ENCODE measurements around the gene MYL6.
"Not testable (repeated sequence)": the region's sequence is repeated elsewhere in the genome, so short reads cannot be mapped to it uniquely, and the experiment has no call there.

Gene MYL6

GRCh38 chr12:56155256-56155845 lies 2.8 kb upstream of the MYL6 start:
- no peak for TF ChIP-seq Cebpa-rat (IDR thresholded peaks at IDR 0.05)
- H3K27ac ChIP-seq: peak overlapping the region; percentile 94; the same call in 1 of the 2 replicates
- peaks cover 20% of the 10 kb centered on the region for H4K20me1 ChIP-seq
- H3K9ac ChIP-seq: no peak overlapping the region
- no peak overlapping the region for H3K4me2 ChIP-seq
- no peaks in the 10 kb centered on the region for H3K9me3 ChIP-seq
- H3K27me3 ChIP-seq: no peaks in the 10 kb centered on the region
- H3K4me3 ChIP-seq: no peak overlapping the region
- H3K36me3 ChIP-seq: peaks cover 34% of the 10 kb centered on the region
- peaks cover 64% of the 10 kb centered on the region for H3K4me1 ChIP-seq

- not testable (repeated sequence) for H3K9me3 ChIP-seq, H3K27me3 ChIP-seq
- Histone ChIP-seq H3K4me1 (peaks cover 70% of the 10 kb centered on the region), H3K36me3 (peaks cover 47% of the 10 kb centered on the region), H3K4me2 (peak overlapping the region; percentile 92), H4K20me1 (peaks cover 32% of the 10 kb centered on the region), H3K4me3 (peak overlapping the region; percentile 94), H3K9ac (peak overlapping the region; percentile 90), H3K27ac (peak overlapping the region; percentile 94)
These were observed 1.5 kb upstream of the MYL6 start for GRCh38 chr12:56156464-56157200.

- Histone ChIP-seq H3K36me3 (peaks cover 55% of the 10 kb centered on the region), H3K9ac (peak overlapping the region; percentile 90)
- TF ChIP-seq Cebpa-rat (IDR thresholded peaks at IDR 0.05): no peak
These were observed 744 bp upstream of the MYL6 start for GRCh38 chr12:56157201-56158028.

GRCh38 chr12:56158926-56159461 lies 835 bp downstream of the MYL6 start:
- TF ChIP-seq Cebpa-rat (IDR thresholded peaks at IDR 0.05): no peak
- peaks cover 53% of the 10 kb centered on the region for H4K20me1 ChIP-seq
- peaks cover 58% of the 10 kb centered on the region for H3K4me1 ChIP-seq
- peak overlapping the region; percentile 98 for H3K9ac ChIP-seq
- H3K4me3 ChIP-seq: peak overlapping the region; percentile 94
- peak overlapping the region; percentile 95 for H3K4me2 ChIP-seq
- peak overlapping the region; percentile 93 for H3K27ac ChIP-seq
- no peaks in the 10 kb centered on the region for H3K9me3 ChIP-seq
- no peaks in the 10 kb centered on the region for H3K27me3 ChIP-seq
- peaks cover 70% of the 10 kb centered on the region for H3K36me3 ChIP-seq

More at GRCh38 chr12:56157201-56158028, 744 bp upstream of the MYL6 start:
- no peaks in the 10 kb centered on the region for H3K9me3 ChIP-seq
- H3K27ac ChIP-seq: peak overlapping the region; percentile 94
- H3K4me1 ChIP-seq: peaks cover 71% of the 10 kb centered on the region
- H3K27me3 ChIP-seq: no peaks in the 10 kb centered on the region
- peak overlapping the region; percentile 94 for H3K4me3 ChIP-seq
- peaks cover 40% of the 10 kb centered on the region for H4K20me1 ChIP-seq
- peak overlapping the region; percentile 92 for H3K4me2 ChIP-seq

- H3K4me1 ChIP-seq: peaks cover 52% of the 10 kb centered on the region
- no peaks in the 10 kb centered on the region for H3K9me3 ChIP-seq
- peak overlapping the region; percentile 94 for H3K4me3 ChIP-seq
- H3K36me3 ChIP-seq: peaks cover 70% of the 10 kb centered on the region
- TF ChIP-seq Cebpa-rat (IDR thresholded peaks at IDR 0.05): no peak
- peak overlapping the region; percentile 95 for H3K4me2 ChIP-seq
- H4K20me1 ChIP-seq: peaks cover 58% of the 10 kb centered on the region
- H3K9ac ChIP-seq: peak overlapping the region; percentile 98
- H3K27me3 ChIP-seq: no peaks in the 10 kb centered on the region
- peak overlapping the region; percentile 93 for H3K27ac ChIP-seq
These were observed 1.5 kb downstream of the MYL6 start for GRCh38 chr12:56159482-56160192.

GRCh38 chr12:56160193-56160763 lies 2.1 kb downstream of the MYL6 start:
- Histone ChIP-seq H3K9me3 (no peaks in the 10 kb centered on the region), H4K20me1 (peaks cover 64% of the 10 kb centered on the region), H3K4me2 (peak overlapping the region; percentile 95), H3K4me3 (peak overlapping the region; percentile 94), H3K4me1 (peaks cover 47% of the 10 kb centered on the region), H3K27me3 (no peaks in the 10 kb centered on the region), H3K36me3 (peaks cover 70% of the 10 kb centered on the region), H3K9ac (peak overlapping the region; percentile 98), H3K27ac (peak overlapping the region; percentile 93)
- TF ChIP-seq Cebpa-rat (IDR thresholded peaks at IDR 0.05): no peak

GRCh38 chr12:56160894-56161689 lies 2.9 kb downstream of the MYL6 start:
- Histone ChIP-seq H3K4me3 (peak overlapping the region; percentile 94), H3K27me3 (no peaks in the 10 kb centered on the region), H3K36me3 (peaks cover 70% of the 10 kb centered on the region), H4K20me1 (peaks cover 67% of the 10 kb centered on the region), H3K4me1 (peaks cover 39% of the 10 kb centered on the region), H3K9ac (peak overlapping the region; percentile 98), H3K4me2 (peak overlapping the region; percentile 95), H3K9me3 (no peaks in the 10 kb centered on the region), H3K27ac (peak overlapping the region; percentile 93)
- TF ChIP-seq Cebpa-rat (IDR thresholded peaks at IDR 0.05): no peak

- no peak for TF ChIP-seq Cebpa-rat (IDR thresholded peaks at IDR 0.05)
- Histone ChIP-seq H4K20me1 (peaks cover 67% of the 10 kb centered on the region), H3K4me2 (peak overlapping the region; percentile 95), H3K36me3 (peaks cover 77% of the 10 kb centered on the region), H3K9me3 (no peaks in the 10 kb centered on the region), H3K4me3 (no peak overlapping the region), H3K27ac (0 out of 2 replicates have a peak overlapping the region, but pooled peaks have one; percentile 18), H3K4me1 (peaks cover 32% of the 10 kb centered on the region), H3K9ac (peak overlapping the region; percentile 98; the same call in 1 of the 2 replicates), H3K27me3 (no peaks in the 10 kb centered on the region)
These were observed 3.7 kb downstream of the MYL6 start for GRCh38 chr12:56161690-56162351.

Measured in BLaER1 (cell line).